ENCODE data around the gene TMEM26. TPM values are rescaled to one million over a fixed set of nuclear protein-coding genes. Genes with fewer than 3 reads are reported as not detected.

The TMEM26 gene
- total and polyA plus RNA-seq, 2 of the 13 experiments (the other 11 are each of a cell fraction or from before 2014, with no cell fraction given), result not detected

DNA sequence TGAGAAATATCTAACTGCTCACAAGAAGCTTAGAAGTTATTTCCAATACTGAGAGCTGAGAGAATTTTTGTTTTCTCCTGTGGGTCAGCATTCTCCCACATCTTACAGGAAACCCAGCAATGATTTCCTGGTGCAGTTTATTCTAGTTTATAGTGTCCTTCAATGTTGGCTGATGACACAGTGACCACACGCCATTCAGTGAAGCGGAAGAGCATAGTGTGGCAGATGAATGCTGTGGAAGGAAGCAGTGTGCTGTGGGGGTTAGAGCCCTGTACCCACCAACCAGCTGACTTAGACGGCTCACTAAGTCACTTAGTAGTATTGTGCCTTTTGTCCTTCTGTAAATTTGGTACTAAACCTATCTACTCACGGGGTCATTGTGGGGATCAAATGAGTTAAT is 1.4 kb upstream of the TMEM26 start:
- 29% methylated on average over 4 of the region's 4 CpGs for WGBS (ENCODE audit: low lambda C conversion rate)
- intact Hi-C loops (cut with micrococcal nuclease; ENCODE audit: unreplicated experiment) (no loop called here), in situ Hi-C loops (cut with HindIII; ENCODE audit: extremely low pct_ligation_motif_present, low pct_unique_long_range_greater_than_20kb) (no loop called here)
- Histone ChIP-seq H2AFZ (ENCODE audit: low read length) (no peak overlapping the region), H3K9me3 (ENCODE audit: low read length) (no peaks in the 10 kb centered on the region), H3K79me2 (ENCODE audit: insufficient read depth, low read length) (no peaks in the 10 kb centered on the region), H3K4me2 (ENCODE audit: low read depth, low read length) (no peak overlapping the region), H3K27ac (ENCODE audit: extremely low read length, insufficient read depth, low read length) (no peak overlapping the region), H3K4me3 (replicated peaks in 1 of 3; ENCODE audit: insufficient read depth in 1 of 3, low read depth in 2 of 3, low read length in 3 of 3) (no peak overlapping the region), H4K20me1 (ENCODE audit: insufficient read depth, low read length) (no peaks in the 10 kb centered on the region), H3K9ac (ENCODE audit: insufficient read depth, low read depth, low read length) (no peak overlapping the region), H3K27me3 (ENCODE audit: control insufficient read depth in 1 of 2, insufficient read depth in 2 of 2, low read length in 2 of 2) (peaks cover 1 to 24% of the 10 kb centered on the region in 2 experiments; a peak in 4 of 5 replicates), H3K36me3 (replicated peaks in 1 of 2; ENCODE audit: control insufficient read depth in 1 of 2, insufficient read depth in 2 of 2, low read length in 2 of 2) (no peaks in the 10 kb centered on the region), H3K4me1 (ENCODE audit: insufficient read depth, low read length) (no peaks in the 10 kb centered on the region)
- DNase-seq (ENCODE audit: low spot score) (no peak), FAIRE-seq (no peak), ATAC-seq (no peak)
- POLR2A ChIA-PET, result no interaction called here
- no TSS peak for BruUV-seq (replicated peaks)
- CTCF ChIA-PET (ENCODE audit: low intra/inter-chr PET ratio, low total read pairs), result no interaction called here
- no peak for TF ChIP-seq ZNF709 (CRISPR knock-in tag; IDR thresholded peaks at IDR 0.05)
- no peak for TF ChIP-seq PTBP1 (IDR thresholded peaks at IDR 0.05; ENCODE audit: low read depth, low read length, poor library complexity, severe bottlenecking)
- no peak for TF ChIP-seq ZNF10 (CRISPR knock-in tag; IDR thresholded peaks at IDR 0.05; ENCODE audit: borderline replicate concordance, low read depth)
- TF ChIP-seq ZNF333 (CRISPR knock-in tag; IDR thresholded peaks at IDR 0.05; ENCODE audit: borderline replicate concordance), result no peak
- TF ChIP-seq, protein P1, sequence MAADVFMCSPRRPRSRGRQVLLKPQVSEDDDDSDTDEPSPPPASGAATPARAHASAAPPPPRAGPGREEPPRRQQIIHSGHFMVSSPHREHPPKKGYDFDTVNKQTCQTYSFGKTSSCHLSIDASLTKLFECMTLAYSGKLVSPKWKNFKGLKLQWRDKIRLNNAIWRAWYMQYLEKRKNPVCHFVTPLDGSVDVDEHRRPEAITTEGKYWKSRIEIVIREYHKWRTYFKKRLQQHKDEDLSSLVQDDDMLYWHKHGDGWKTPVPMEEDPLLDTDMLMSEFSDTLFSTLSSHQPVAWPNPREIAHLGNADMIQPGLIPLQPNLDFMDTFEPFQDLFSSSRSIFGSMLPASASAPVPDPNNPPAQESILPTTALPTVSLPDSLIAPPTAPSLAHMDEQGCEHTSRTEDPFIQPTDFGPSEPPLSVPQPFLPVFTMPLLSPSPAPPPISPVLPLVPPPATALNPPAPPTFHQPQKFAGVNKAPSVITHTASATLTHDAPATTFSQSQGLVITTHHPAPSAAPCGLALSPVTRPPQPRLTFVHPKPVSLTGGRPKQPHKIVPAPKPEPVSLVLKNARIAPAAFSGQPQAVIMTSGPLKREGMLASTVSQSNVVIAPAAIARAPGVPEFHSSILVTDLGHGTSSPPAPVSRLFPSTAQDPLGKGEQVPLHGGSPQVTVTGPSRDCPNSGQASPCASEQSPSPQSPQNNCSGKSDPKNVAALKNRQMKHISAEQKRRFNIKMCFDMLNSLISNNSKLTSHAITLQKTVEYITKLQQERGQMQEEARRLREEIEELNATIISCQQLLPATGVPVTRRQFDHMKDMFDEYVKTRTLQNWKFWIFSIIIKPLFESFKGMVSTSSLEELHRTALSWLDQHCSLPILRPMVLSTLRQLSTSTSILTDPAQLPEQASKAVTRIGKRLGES (CRISPR knock-in tag; IDR thresholded peaks at IDR 0.05; ENCODE audit: borderline replicate concordance), result no peak
- TF ChIP-seq CREM (IDR thresholded peaks at IDR 0.05), result no peak
- no peak for TF ChIP-seq CREM (CRISPR knock-in tag; IDR thresholded peaks at IDR 0.05)
- TF ChIP-seq, protein P2, sequence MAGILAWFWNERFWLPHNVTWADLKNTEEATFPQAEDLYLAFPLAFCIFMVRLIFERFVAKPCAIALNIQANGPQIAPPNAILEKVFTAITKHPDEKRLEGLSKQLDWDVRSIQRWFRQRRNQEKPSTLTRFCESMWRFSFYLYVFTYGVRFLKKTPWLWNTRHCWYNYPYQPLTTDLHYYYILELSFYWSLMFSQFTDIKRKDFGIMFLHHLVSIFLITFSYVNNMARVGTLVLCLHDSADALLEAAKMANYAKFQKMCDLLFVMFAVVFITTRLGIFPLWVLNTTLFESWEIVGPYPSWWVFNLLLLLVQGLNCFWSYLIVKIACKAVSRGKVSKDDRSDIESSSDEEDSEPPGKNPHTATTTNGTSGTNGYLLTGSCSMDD (CRISPR knock-in tag; IDR thresholded peaks at IDR 0.05), result no peak
- no peak for TF ChIP-seq ZMYM3 (CRISPR knock-in tag; IDR thresholded peaks at IDR 0.05)
- no peak for TF ChIP-seq FOXA1 (IDR thresholded peaks at IDR 0.05)
- TF ChIP-seq FOXA1 (CRISPR knock-in tag; IDR thresholded peaks at IDR 0.05), result no peak
- TF ChIP-seq TGIF2 (CRISPR knock-in tag; IDR thresholded peaks at IDR 0.05), result no peak
- TF ChIP-seq ZNF251 (CRISPR knock-in tag; IDR thresholded peaks at IDR 0.05), result no peak
- TF ChIP-seq ZNF501 (CRISPR knock-in tag; IDR thresholded peaks at IDR 0.05), result no peak
- TF ChIP-seq TBP (CRISPR knock-in tag; IDR thresholded peaks at IDR 0.05), result no peak
- no peak for TF ChIP-seq YY1 (IDR thresholded peaks at IDR 0.05; ENCODE audit: insufficient read depth, insufficient replicate concordance, low read depth, low read length)
- TF ChIP-seq, protein P3, sequence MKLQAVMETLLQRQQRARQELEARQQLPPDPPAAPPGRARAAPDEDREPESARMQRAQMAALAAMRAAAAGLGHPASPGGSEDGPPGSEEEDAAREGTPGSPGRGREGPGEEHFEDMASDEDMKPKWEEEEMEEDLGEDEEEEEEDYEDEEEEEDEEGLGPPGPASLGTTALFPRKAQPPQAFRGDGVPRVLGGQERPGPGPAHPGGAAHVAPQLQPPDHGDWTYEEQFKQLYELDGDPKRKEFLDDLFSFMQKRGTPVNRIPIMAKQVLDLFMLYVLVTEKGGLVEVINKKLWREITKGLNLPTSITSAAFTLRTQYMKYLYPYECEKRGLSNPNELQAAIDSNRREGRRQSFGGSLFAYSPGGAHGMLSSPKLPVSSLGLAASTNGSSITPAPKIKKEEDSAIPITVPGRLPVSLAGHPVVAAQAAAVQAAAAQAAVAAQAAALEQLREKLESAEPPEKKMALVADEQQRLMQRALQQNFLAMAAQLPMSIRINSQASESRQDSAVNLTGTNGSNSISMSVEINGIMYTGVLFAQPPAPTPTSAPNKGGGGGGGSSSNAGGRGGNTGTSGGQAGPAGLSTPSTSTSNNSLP (IDR thresholded peaks at IDR 0.05; ENCODE audit: low read depth, low read length), result no peak
